Measurements from ENCODE around the gene APBA1. TPM values are rescaled to one million over a fixed set of nuclear protein-coding genes. Genes with fewer than 3 reads are reported as not detected.

The APBA1 gene
- total RNA-seq, 6 experiments from 2014 or later, result 17.6 to 25.6 (median 20.7) TPM

- Mint-ChIP-seq H3K27me3 (ENCODE audit: insufficient read depth) (no peaks in the 10 kb centered on the region), H3K27ac (peak overlapping the region; percentile 81), H3K4me1 (ENCODE audit: low read depth) (peaks cover 61% of the 10 kb centered on the region), H3K36me3 (ENCODE audit: low read depth) (no peaks in the 10 kb centered on the region), H3K9me3 (no peaks in the 10 kb centered on the region), H3K4me3 (peak overlapping the region; percentile 86)
- no peak for DNase-seq
- TF ChIP-seq CTCF (IDR thresholded peaks at IDR 0.05), result no peak
Observed at GRCh38 chr9:69673311-69673640, 1.1 kb upstream of the APBA1 start.

DNA sequence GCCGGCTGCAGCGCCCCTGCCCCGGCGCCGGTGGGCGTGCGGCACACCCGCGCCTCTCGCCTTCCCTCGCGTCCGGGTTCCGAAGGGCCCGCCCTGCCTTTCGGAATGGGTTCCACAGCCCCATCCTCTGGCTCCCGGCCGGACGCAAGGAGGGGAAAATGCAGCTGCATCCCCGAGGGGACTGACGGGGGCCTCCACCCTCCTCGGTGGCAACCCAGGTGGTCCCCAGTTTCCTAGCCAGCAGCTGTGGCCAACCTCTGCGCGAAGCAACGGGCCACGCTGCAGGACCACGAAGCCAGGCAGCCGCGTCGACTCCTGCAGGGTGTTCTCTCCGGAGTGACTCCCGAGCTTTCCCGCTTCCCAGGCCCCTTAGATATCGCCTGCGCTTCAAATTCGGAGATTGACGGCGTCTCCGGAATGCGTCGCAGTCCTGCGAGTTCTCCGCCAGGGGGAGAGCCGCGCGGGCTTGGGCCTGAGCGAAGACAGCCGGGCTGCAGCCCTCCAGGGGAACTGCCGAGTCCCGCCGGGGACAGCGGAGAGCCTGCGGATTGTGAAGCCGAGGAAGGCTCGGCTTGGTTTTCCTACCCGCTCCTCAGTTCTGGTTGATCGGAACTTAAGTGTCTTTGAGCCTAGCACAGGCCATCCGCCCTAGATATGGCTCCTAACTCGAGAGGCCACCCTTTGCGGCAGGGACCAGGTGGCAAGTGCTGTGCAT lies 582 bp upstream of the APBA1 start:
- peak overlapping the region; percentile 81 for H3K27ac Mint-ChIP-seq
- H3K36me3 Mint-ChIP-seq (ENCODE audit: low read depth), result no peaks in the 10 kb centered on the region
- peak overlapping the region; percentile 86 for H3K4me3 Mint-ChIP-seq
- DNase-seq, result peak; percentile 92
- H3K9me3 Mint-ChIP-seq, result no peaks in the 10 kb centered on the region
- H3K27me3 Mint-ChIP-seq (ENCODE audit: insufficient read depth), result no peaks in the 10 kb centered on the region
- peak; percentile 95 for TF ChIP-seq CTCF (IDR thresholded peaks at IDR 0.05)
- H3K4me1 Mint-ChIP-seq (ENCODE audit: low read depth), result peaks cover 56% of the 10 kb centered on the region

DNA sequence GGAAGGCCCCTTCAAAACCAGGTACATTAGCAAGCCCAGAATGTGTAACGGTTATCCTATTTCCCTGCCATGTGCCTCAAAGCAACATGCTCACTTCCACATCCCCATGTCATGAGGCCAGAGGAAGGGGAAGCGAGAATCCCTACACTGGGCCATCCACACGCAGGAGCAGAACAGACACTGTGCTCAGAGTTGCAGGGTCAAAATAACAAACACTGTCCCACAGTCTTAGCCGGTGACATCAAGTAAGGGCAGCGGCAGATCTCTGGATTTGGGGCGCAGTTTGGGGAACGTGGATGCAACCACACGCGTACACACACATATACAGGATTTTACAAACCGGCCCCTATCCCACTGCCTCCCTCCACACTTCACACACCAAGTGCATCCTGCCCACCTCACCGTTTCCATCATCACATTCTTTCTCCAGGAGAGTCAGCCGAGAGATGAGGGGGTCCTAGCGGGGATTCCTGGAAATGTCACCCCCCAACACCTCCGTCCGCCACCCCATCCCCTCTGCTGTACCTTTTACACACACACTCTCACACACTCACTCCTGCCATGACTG lies 776 bp downstream of the APBA1 start:
- Mint-ChIP-seq H3K36me3 (ENCODE audit: low read depth) (no peaks in the 10 kb centered on the region), H3K27ac (peak overlapping the region; percentile 52), H3K4me3 (peak overlapping the region; percentile 94), H3K9me3 (no peaks in the 10 kb centered on the region), H3K4me1 (ENCODE audit: low read depth) (peaks cover 47% of the 10 kb centered on the region), H3K27me3 (ENCODE audit: insufficient read depth) (no peaks in the 10 kb centered on the region)
- no peak for TF ChIP-seq CTCF (IDR thresholded peaks at IDR 0.05)
- DNase-seq, result no peak

- Mint-ChIP-seq H3K9me3 (no peaks in the 10 kb centered on the region), H3K4me1 (ENCODE audit: low read depth) (peaks cover 17% of the 10 kb centered on the region), H3K36me3 (ENCODE audit: low read depth) (no peaks in the 10 kb centered on the region), H3K4me3 (no peak overlapping the region), H3K27ac (no peak overlapping the region), H3K27me3 (ENCODE audit: insufficient read depth) (no peaks in the 10 kb centered on the region; the same call in 1 of the 2 replicates)
- no peak for TF ChIP-seq CTCF (IDR thresholded peaks at IDR 0.05)
- no peak for DNase-seq
Observed at GRCh38 chr9:69667306-69667705, 4.9 kb downstream of the APBA1 start.

- Mint-ChIP-seq H3K4me3 (no peak overlapping the region), H3K9me3 (no peaks in the 10 kb centered on the region)
- DNase-seq, result no peak
Observed at GRCh38 chr9:69660304-69660703, 11.9 kb downstream of the APBA1 start.

More at GRCh38 chr9:69660304-69660703, 11.9 kb downstream of the APBA1 start:
- TF ChIP-seq CTCF (IDR thresholded peaks at IDR 0.05), result no peak
- Mint-ChIP-seq H3K27me3 (ENCODE audit: insufficient read depth) (no peaks in the 10 kb centered on the region; the same call in 1 of the 2 replicates), H3K27ac (no peak overlapping the region), H3K4me1 (ENCODE audit: low read depth) (peaks cover 31% of the 10 kb centered on the region), H3K36me3 (ENCODE audit: low read depth) (no peaks in the 10 kb centered on the region; the same call in 1 of the 2 replicates)

All from HFFc6 (cell line).